ENCODE data around the gene EIF3F. TPM values are rescaled to one million over a fixed set of nuclear protein-coding genes. Genes with fewer than 3 reads are reported as not detected.

Gene EIF3F
- total RNA-seq, 4 donors from 2014 or later, result 140 to 157 (median 154) TPM

- no peak for ATAC-seq (ENCODE audit: low FRiP score)
- no peak for DNase-seq (ENCODE audit: low spot score)
Measured at GRCh38 chr11:8032576-8033304, 45.6 kb downstream of the EIF3F start.

DNA sequence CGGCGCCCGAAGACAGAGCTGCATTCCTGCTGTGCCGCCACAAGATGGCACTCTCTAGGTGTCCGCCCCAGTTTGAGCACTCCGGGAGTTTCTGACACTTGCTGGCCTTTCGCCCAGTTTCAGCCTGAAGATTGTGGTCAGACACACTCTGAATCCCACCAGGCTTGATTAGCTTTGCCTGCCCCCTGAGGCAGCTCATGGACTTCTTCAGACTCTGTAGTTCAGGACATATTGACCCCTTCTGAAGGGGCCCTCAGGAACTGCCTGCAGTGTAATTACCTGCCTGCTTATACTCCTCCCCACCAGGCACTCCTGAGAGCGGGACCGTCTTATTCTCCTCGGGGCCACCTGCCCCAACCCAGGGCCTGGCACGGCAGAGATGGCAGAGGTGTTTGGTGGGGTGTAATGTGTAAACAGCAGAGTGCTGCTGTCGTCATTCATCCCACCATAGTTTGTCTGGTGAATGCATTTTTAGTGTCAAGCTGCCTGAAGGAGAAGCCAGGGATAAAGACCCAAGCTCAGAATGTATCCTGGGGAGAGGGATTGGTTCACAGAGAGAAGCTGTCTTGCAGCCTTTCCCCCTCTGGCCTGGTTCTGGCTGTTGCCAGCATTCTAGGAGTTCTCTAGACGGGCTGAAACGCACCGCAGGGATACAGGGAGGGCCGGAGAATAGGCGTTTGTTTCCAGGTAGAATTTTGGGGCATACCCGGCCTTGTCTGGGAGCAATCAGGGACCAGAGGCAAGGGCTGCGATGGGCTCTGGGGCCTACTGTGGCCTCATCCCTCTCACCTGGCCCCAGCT, 46.4 kb downstream of the EIF3F start:
- peak; percentile 50 for DNase-seq (ENCODE audit: low spot score)

More at GRCh38 chr11:8032576-8033304, 45.6 kb downstream of the EIF3F start:
- peak in 1 of 3 donors; percentile 22 for TF ChIP-seq CTCF (IDR thresholded peaks at IDR 0.05)

DNA sequence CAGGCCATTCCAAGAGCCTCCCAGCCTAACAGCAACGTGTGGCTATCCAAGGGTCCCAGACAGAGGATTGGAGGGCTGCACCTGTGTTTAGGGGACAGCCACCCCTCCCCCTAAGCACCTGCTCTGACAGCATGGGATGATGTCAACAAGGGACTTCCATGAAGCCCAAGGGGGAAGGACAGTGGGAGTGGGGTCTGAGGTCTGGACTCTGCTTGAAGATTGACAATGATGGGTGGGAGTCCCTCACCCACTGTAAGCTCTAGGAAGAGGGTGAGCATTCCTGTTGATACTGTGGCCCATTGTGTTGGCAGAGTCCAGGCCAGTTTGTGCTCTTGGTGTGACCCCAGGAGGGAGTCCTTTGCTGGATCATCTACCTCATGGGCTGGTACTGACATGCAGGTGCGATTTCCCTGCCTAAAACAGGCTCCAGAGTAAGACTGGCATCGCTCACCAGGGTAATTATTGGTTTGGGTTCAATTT, 47.0 kb downstream of the EIF3F start:
- no peak for TF ChIP-seq CTCF (IDR thresholded peaks at IDR 0.05)
- DNase-seq (ENCODE audit: low spot score) (no peak), ATAC-seq (ENCODE audit: low FRiP score) (no peak)

More for the DNA sequence above, 46.4 kb downstream of the EIF3F start:
- TF ChIP-seq CTCF (IDR thresholded peaks at IDR 0.05), result peak in 1 of 3 donors; percentile 10
- ATAC-seq (ENCODE audit: low FRiP score), result peak; percentile 68

DNA sequence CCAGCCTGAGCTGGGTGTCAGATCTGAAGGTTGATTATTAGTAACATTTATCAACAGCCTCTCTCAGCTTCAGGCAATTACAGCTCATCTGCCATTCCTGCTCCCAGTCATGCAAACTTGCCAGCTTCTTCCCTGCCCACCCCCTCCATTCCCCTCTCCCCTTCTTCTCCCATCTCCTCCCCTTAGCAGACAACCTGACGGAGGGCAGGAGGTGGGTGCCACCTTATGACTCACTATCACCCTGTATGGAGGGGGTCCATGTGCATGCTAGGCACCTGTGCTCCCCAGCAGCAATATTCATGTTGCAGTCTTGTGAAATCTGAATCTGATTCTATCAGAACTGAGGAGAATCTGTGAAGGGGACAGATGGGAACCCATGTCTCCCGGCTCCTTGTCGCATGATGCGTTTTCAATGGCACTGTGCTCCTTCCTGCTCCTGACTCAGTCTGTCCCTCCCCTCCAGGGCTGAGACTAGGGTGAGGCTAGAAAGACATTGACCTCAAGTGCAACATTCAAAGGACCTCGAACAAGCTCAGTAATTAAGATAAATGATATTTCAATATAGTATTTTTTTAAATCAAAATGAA, 47.6 kb downstream of the EIF3F start:
- ATAC-seq (ENCODE audit: low FRiP score) (no peak), DNase-seq (ENCODE audit: low spot score) (no peak)
- TF ChIP-seq CTCF (IDR thresholded peaks at IDR 0.05), result no peak

DNA sequence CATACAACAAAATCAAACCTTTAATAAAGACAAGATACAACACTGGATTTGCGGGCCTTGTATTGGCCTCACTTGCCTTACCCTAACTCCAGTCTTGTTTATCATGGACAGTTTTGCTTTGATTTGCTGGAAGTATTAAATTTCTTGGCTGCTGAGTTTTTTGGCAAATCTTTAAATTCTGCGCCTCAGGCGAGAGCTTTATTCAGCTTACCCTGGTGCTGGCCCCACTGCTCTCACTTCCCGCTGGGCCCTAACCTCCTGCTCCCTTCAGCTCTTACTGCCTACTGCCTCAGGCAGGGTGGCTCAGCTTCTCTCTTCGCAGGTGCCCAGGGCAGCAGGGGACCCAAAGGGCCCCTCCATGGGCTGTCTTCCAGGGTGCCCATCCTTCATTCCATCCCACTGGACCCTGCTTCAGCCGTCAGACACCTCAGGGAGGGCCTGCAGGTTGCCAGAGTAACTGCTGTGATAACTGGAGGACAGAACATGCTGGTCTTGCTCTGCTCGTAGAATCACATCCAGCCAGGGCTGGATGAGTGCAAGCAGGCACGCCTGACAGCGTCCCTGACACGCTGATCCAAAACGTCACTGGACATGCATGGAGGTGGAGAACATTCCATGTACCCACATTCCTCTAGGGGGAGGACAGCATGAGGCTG, 48.2 kb downstream of the EIF3F start:
- ATAC-seq (ENCODE audit: low FRiP score), result peak; percentile 27
- TF ChIP-seq CTCF (IDR thresholded peaks at IDR 0.05), result no peak
- no peak for DNase-seq (ENCODE audit: low spot score)

GRCh38 chr11:8036002-8036802, 49.1 kb downstream of the EIF3F start:
- ATAC-seq (ENCODE audit: low FRiP score) (no peak), DNase-seq (ENCODE audit: low spot score) (no peak)
- no peak for TF ChIP-seq CTCF (IDR thresholded peaks at IDR 0.05)

All from omental fat pad (tissue), 4 donors.